ENCODE measurements around the gene KYAT1. TPM values are rescaled to one million over a fixed set of nuclear protein-coding genes. Genes with fewer than 3 reads are reported as not detected.

Gene KYAT1
- total and polyA plus RNA-seq, 2 of the 13 experiments (the other 11 are each of a cell fraction or from before 2014, with no cell fraction given), result 9.2 to 46.5 TPM

- TF ChIP-seq NFAT5 (CRISPR knock-in tag; IDR thresholded peaks at IDR 0.05), result 0 out of 2 replicates have a peak, but pooled peaks have one; percentile 57
- TF ChIP-seq RAD21 (CRISPR knock-in tag; IDR thresholded peaks at IDR 0.05), result peak; percentile 61
- TF ChIP-seq ZBTB7B (CRISPR knock-in tag; IDR thresholded peaks at IDR 0.05), result peak; percentile 85
- 0 out of 2 replicates have a peak, but pooled peaks have one; percentile 26 for TF ChIP-seq JUNB (CRISPR knock-in tag; IDR thresholded peaks at IDR 0.05; ENCODE audit: borderline replicate concordance)
- TF ChIP-seq ZNF704 (CRISPR knock-in tag; IDR thresholded peaks at IDR 0.05; ENCODE audit: borderline replicate concordance), result peak; percentile 65; the same call in 1 of the 2 replicates
- peak; percentile 63; the same call in 1 of the 2 replicates for TF ChIP-seq ZNF160 (CRISPR knock-in tag; IDR thresholded peaks at IDR 0.05)
- TF ChIP-seq, protein P1, sequence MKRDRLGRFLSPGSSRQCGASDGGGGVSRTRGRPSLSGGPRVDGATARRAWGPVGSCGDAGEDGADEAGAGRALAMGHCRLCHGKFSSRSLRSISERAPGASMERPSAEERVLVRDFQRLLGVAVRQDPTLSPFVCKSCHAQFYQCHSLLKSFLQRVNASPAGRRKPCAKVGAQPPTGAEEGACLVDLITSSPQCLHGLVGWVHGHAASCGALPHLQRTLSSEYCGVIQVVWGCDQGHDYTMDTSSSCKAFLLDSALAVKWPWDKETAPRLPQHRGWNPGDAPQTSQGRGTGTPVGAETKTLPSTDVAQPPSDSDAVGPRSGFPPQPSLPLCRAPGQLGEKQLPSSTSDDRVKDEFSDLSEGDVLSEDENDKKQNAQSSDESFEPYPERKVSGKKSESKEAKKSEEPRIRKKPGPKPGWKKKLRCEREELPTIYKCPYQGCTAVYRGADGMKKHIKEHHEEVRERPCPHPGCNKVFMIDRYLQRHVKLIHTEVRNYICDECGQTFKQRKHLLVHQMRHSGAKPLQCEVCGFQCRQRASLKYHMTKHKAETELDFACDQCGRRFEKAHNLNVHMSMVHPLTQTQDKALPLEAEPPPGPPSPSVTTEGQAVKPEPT (CRISPR knock-in tag; IDR thresholded peaks at IDR 0.05; ENCODE audit: low read depth), result 0 out of 2 replicates have a peak, but pooled peaks have one; percentile 75
- peak; percentile 92 for TF ChIP-seq ZGPAT (CRISPR knock-in tag; IDR thresholded peaks at IDR 0.05)
- peak; percentile 65; the same call in 1 of the 2 replicates for TF ChIP-seq ZNF274 (CRISPR knock-in tag; IDR thresholded peaks at IDR 0.05)
- TF ChIP-seq, protein P2, sequence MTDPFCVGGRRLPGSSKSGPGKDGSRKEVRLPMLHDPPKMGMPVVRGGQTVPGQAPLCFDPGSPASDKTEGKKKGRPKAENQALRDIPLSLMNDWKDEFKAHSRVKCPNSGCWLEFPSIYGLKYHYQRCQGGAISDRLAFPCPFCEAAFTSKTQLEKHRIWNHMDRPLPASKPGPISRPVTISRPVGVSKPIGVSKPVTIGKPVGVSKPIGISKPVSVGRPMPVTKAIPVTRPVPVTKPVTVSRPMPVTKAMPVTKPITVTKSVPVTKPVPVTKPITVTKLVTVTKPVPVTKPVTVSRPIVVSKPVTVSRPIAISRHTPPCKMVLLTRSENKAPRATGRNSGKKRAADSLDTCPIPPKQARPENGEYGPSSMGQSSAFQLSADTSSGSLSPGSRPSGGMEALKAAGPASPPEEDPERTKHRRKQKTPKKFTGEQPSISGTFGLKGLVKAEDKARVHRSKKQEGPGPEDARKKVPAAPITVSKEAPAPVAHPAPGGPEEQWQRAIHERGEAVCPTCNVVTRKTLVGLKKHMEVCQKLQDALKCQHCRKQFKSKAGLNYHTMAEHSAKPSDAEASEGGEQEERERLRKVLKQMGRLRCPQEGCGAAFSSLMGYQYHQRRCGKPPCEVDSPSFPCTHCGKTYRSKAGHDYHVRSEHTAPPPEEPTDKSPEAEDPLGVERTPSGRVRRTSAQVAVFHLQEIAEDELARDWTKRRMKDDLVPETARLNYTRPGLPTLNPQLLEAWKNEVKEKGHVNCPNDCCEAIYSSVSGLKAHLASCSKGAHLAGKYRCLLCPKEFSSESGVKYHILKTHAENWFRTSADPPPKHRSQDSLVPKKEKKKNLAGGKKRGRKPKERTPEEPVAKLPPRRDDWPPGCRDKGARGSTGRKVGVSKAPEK (CRISPR knock-in tag; IDR thresholded peaks at IDR 0.05; ENCODE audit: borderline replicate concordance), result no peak
- TF ChIP-seq CEBPB (IDR thresholded peaks at IDR 0.05; ENCODE audit: borderline replicate concordance, low read depth, low read length), result no peak
Measured at GRCh38 chr9:128829477-128830251, 52.1 kb downstream of the KYAT1 start, which contains the start of gene SPOUT1 (continued).
